GM23338 (cell line): Measurements from ENCODE around the gene SST. TPM values are rescaled to one million over a fixed set of nuclear protein-coding genes. Genes with fewer than 3 reads are reported as not detected.
"Not testable (repeated sequence)": the region's sequence is repeated elsewhere in the genome, so short reads cannot be mapped to it uniquely, and the experiment has no call there.

Experiments
- ATAC-seq: fragments of 200-7000 bp; cut with Tn5 transposase; 3 replicates; pipeline ENCODE4 v1.9.1; 2020
- DNase-seq: peaks from one replicate; pipeline ENCODE4 v3.0.0-alpha.2; 2015; ENCODE audit warnings: low spot score
- H2AFZ ChIP-seq: fragments of 200-600 bp; sonication (generic); 2 replicates; pipeline ENCODE4 v1.8.0; 2016; ENCODE audit warnings: antibody characterized with exemption, mild to moderate bottlenecking, moderate library complexity
- H3F3A ChIP-seq: fragments of 200-600 bp; sonication (generic); replicated peaks from 2 replicates; pipeline ENCODE4 v1.8.0; 2017; ENCODE audit warnings: antibody characterized with exemption, mixed run types, low read depth
- H3K27ac ChIP-seq: fragments of 200-600 bp; sonication (generic); 2 replicates; pipeline ENCODE4 v1.6.1; 2016; ENCODE audit warnings: low read depth
- H3K27me3 ChIP-seq: fragments of 200-600 bp; sonication (generic); 2 replicates; pipeline ENCODE4 v1.8.0; 2016; ENCODE audit warnings: mild to moderate bottlenecking, mixed run types, moderate library complexity; ENCODE audit not compliant: insufficient read depth
- H3K36me3 ChIP-seq: fragments of 200-600 bp; sonication (generic); 2 replicates; pipeline ENCODE4 v1.8.0; 2016; ENCODE audit warnings: mild to moderate bottlenecking; ENCODE audit not compliant: insufficient read depth
- H3K4me1 ChIP-seq: fragments of 200-600 bp; sonication (generic); 2 replicates; pipeline ENCODE4 v1.8.0; 2016; ENCODE audit warnings: mild to moderate bottlenecking, moderate library complexity; ENCODE audit not compliant: insufficient read depth
- H3K4me2 ChIP-seq: fragments of 200-600 bp; sonication (generic); 2 replicates; pipeline ENCODE4 v1.7.1; 2017; ENCODE audit warnings: mixed run types
- H3K4me3 ChIP-seq: fragments of 200-600 bp; sonication (generic); 2 replicates; pipeline ENCODE4 v1.6.1; 2016; ENCODE audit warnings: mixed run types
- H3K79me2 ChIP-seq: fragments of 200-600 bp; sonication (generic); replicated peaks from 2 replicates; pipeline ENCODE4 v1.8.0; 2017; ENCODE audit warnings: mild to moderate bottlenecking; ENCODE audit not compliant: insufficient read depth
- H3K9me2 ChIP-seq: fragments of 200-600 bp; sonication (generic); 2 replicates; pipeline ENCODE4 v1.8.0; 2017; ENCODE audit not compliant: insufficient read depth
- H4K20me1 ChIP-seq: fragments of 200-600 bp; sonication (generic); replicated peaks from 2 replicates; pipeline ENCODE4 v1.8.0; 2017; ENCODE audit warnings: mild to moderate bottlenecking; ENCODE audit not compliant: insufficient read depth
- H3K27ac Mint-ChIP-seq: 2 replicates; pipeline ENCODE4 v1.8.0; 2020; ENCODE audit warnings: inconsistent platforms, mild to moderate bottlenecking, moderate library complexity, mixed read lengths
- H3K27me3 Mint-ChIP-seq: 3 replicates; pipeline ENCODE4 v1.8.0; 2022; ENCODE audit warnings: low read depth, mild to moderate bottlenecking, moderate library complexity, mixed read lengths, inconsistent platforms; ENCODE audit not compliant: insufficient read depth, poor library complexity
- H3K36me3 Mint-ChIP-seq: 3 replicates; pipeline ENCODE4 v1.8.0; 2021; ENCODE audit warnings: low read depth, mild to moderate bottlenecking, inconsistent platforms, moderate library complexity, mixed read lengths
- H3K4me1 Mint-ChIP-seq: 3 replicates; pipeline ENCODE4 v1.8.0; 2020; ENCODE audit warnings: mild to moderate bottlenecking, inconsistent platforms, mixed read lengths
- H3K4me3 Mint-ChIP-seq: 3 replicates; pipeline ENCODE4 v1.8.0; 2021; ENCODE audit warnings: moderate library complexity, mild to moderate bottlenecking, inconsistent platforms, mixed read lengths
- H3K9me3 Mint-ChIP-seq: 3 replicates; pipeline ENCODE4 v1.8.0; 2020; ENCODE audit warnings: moderate library complexity, mild to moderate bottlenecking, inconsistent platforms, mixed read lengths
- CREB1 ChIP-seq: fragments of 250-450 bp; sonication (Bioruptor Pico); IDR thresholded peaks from 2 replicates; pipeline ENCODE4 v1.5.0; 2020; ENCODE audit warnings: low read depth, mild to moderate bottlenecking, moderate library complexity
- CTCF ChIP-seq, 2 experiments: fragments of 200-600 bp in 1 of 2; sonication (generic) in 1 of 2; conservative IDR thresholded peaks; 2 replicates each; pipeline versions ENCODE4 v1.5.1 to v1.6.1; 2016 to 2017; ENCODE audit warnings: antibody characterized with exemption in 2 of 2, low read depth in 2 of 2, mild to moderate bottlenecking in 2 of 2, moderate library complexity in 1 of 2
- EZH2 ChIP-seq: fragments of 200-600 bp; sonication (generic); IDR thresholded peaks from one replicate; pipeline ENCODE4 v1.8.0; 2017; ENCODE audit warnings: antibody characterized with exemption, mild to moderate bottlenecking, low read depth; ENCODE audit not compliant: unreplicated experiment
- EZH2phosphoT487 ChIP-seq: fragments of 200-600 bp; sonication (generic); IDR thresholded peaks from one replicate; pipeline ENCODE4 v1.8.1; 2018; ENCODE audit warnings: antibody characterized with exemption; ENCODE audit not compliant: unreplicated experiment
- NANOG ChIP-seq: IDR thresholded peaks from 2 replicates; pipeline ENCODE4 v1.6.1; 2016; ENCODE audit warnings: antibody characterized with exemption, borderline replicate concordance
- POLR2AphosphoS5 ChIP-seq: IDR thresholded peaks from 2 replicates; pipeline ENCODE4 v1.6.1; 2016; ENCODE audit warnings: antibody characterized with exemption, low read depth
- STAT1 ChIP-seq: IDR thresholded peaks from one replicate; pipeline ENCODE4 v1.6.1; 2016; ENCODE audit warnings: antibody characterized with exemption; ENCODE audit not compliant: unreplicated experiment
- ZNF114 ChIP-seq: fragments of 250-450 bp; sonication (Bioruptor Pico); IDR thresholded peaks from 2 replicates; pipeline ENCODE4 v1.5.0; 2020; ENCODE audit warnings: mild to moderate bottlenecking, moderate library complexity
- ZNF331 ChIP-seq: fragments of 250-450 bp; sonication (Bioruptor Pico); IDR thresholded peaks from 2 replicates; pipeline ENCODE4 v1.5.0; 2020; ENCODE audit warnings: low read depth, mild to moderate bottlenecking, moderate library complexity
- polyA plus RNA-seq: library from polyadenylated mRNA; unstranded; fragments of >200 nt; fragmentation: Nextera tagmentation; extraction: Ambion mirVana; gene quantifications from 2 replicates; pipeline ENCODE4 v1.2.1, GENCODE V29; 2016
- total RNA-seq: library from RNA; depleted of rRNA; stranded (reverse); fragments of >200 nt; shearing (Covaris generic); gene quantifications from 2 replicates; pipeline ENCODE4 v1.2.3, GENCODE V29; 2014
- TF ChIP-seq, protein P1 (sequence below): IDR thresholded peaks from 2 replicates; pipeline ENCODE4 v1.6.1; 2016; ENCODE audit warnings: antibody characterized with exemption

Gene SST
- total and polyA plus RNA-seq, 2 experiments from 2014 or later: 3.9 TPM; not detected in 1

DNA sequence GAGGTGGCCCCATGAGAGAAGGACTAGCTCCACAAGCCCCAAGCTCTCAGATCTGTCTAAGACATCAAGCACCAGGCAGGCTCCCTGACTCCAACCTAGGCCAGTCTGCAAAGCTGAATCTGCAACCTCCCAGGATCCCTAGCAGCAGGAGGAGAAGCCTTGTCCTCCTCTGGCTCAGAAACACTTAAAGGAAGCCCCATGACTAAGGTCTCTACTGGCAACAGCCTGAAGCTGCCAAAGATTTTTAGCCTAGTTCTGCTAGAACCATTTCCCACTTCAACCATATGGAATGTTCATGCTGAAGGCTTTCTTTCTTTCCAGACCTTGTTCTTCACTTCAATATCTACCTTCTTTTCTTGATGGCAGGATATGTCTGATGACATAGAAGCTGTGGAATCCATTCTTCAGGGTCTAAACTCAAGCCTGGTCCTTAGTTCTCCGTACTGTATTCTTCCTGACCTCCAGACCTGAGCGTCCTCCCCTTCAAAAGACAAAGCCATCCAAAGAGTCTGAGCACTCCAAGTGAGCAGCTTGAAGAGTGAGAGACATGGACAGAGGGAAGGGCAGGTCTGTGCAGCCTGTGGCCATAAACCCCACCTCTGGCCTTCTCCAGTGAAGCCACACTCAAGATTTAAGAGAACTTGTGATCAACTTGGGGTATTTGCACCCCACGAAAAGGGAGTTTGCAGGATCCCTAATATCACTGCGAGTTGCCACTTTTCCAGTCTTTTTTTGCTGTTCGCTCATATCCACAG lies 23.1 kb downstream of the SST start (continued):
- TF ChIP-seq EZH2phosphoT487: no peak
- no peak for TF ChIP-seq ZNF331 (CRISPR knock-in tag)
- TF ChIP-seq EZH2: no peak
- TF ChIP-seq CTCF (conservative IDR thresholded peaks at IDR 0.05; ENCODE audit: low read depth in 2 of 2): no peak
- TF ChIP-seq, protein P1, sequence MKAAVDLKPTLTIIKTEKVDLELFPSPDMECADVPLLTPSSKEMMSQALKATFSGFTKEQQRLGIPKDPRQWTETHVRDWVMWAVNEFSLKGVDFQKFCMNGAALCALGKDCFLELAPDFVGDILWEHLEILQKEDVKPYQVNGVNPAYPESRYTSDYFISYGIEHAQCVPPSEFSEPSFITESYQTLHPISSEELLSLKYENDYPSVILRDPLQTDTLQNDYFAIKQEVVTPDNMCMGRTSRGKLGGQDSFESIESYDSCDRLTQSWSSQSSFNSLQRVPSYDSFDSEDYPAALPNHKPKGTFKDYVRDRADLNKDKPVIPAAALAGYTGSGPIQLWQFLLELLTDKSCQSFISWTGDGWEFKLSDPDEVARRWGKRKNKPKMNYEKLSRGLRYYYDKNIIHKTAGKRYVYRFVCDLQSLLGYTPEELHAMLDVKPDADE: no peak
- no peak for TF ChIP-seq POLR2AphosphoS5
- TF ChIP-seq STAT1: no peak
- TF ChIP-seq CREB1 (CRISPR knock-in tag): no peak
- TF ChIP-seq NANOG: no peak
- no peak for TF ChIP-seq ZNF114 (CRISPR knock-in tag)

DNA sequence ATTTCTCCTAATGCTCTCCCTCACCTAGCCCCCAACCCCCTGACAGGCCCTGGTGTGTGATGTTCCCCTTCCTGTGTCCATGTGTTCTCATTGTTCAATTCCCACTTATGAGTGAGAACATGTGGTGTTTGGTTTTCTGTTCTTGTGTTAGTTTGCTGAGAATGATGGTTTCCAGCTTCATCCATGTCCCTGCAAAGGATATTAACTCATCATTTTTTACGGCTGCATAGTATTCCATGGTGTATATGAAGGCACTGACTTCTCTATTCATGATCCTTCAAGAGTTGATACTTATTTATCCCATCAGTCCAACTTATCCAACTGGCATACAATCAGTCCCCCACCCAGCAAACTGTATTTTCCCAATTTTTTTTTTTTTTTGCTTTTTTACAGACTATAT lies 24.8 kb downstream of the SST start:
- not testable (repeated sequence) for H2AFZ ChIP-seq

DNA sequence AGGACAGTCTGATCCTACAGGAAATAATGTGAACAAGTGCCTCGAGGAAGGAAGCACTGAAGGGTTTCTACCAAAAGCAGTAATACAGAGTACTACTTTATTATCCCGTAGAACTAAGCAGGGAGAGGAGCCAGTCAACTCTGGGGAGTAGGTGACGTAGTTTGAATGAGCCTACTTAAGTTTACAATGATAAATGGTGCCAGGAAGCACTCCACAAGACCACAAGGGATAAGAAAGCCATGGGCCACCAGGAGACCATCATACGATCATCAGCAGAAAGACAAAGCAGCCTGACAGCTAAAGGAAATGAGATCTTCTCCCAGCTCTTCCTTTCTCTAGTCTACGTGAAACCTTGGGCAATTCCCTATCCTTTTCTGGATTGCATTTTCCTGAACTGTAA lies 27.3 kb downstream of the SST start:
- Histone ChIP-seq H3K4me3 (no peak overlapping the region), H3K27ac (no peak overlapping the region), H3K79me2 (no peaks in the 10 kb centered on the region), H3F3A (no peaks in the 10 kb centered on the region), H4K20me1 (no peaks in the 10 kb centered on the region), H3K36me3 (no peaks in the 10 kb centered on the region), H3K27me3 (no peaks in the 10 kb centered on the region), H3K9me2 (no peaks in the 10 kb centered on the region; the same call in 1 of the 2 replicates), H3K4me1 (no peaks in the 10 kb centered on the region), H3K4me2 (no peak overlapping the region), H2AFZ (no peak overlapping the region)
- DNase-seq (no peak), ATAC-seq (no peak)
- H3K27ac Mint-ChIP-seq: no peak overlapping the region
- TF ChIP-seq, protein P1: no peak
- H3K4me3 Mint-ChIP-seq: no peak overlapping the region
- H3K9me3 Mint-ChIP-seq: no peaks in the 10 kb centered on the region
- no peaks in the 10 kb centered on the region for H3K36me3 Mint-ChIP-seq
- peaks cover 2% of the 10 kb centered on the region for H3K27me3 Mint-ChIP-seq
- H3K4me1 Mint-ChIP-seq: no peaks in the 10 kb centered on the region

More for the DNA sequence above, 24.8 kb downstream of the SST start:
- H3K4me3 Mint-ChIP-seq, H3K4me1 Mint-ChIP-seq, DNase-seq, H3K36me3 ChIP-seq, H3K4me2 ChIP-seq, H3K27ac ChIP-seq, H4K20me1 ChIP-seq, H3K9me3 Mint-ChIP-seq, H3F3A ChIP-seq, H3K9me2 ChIP-seq, H3K4me1 ChIP-seq, H3K4me3 ChIP-seq, H3K27me3 Mint-ChIP-seq, H3K27ac Mint-ChIP-seq, H3K36me3 Mint-ChIP-seq, H3K27me3 ChIP-seq, ATAC-seq, H3K79me2 ChIP-seq: not testable (repeated sequence)
